ENCODE results near the gene HSD17B2.
A peak's percentile ranks its signal among the peaks of the same experiment; 100 is the strongest.

HSD17B2 gene

DNA sequence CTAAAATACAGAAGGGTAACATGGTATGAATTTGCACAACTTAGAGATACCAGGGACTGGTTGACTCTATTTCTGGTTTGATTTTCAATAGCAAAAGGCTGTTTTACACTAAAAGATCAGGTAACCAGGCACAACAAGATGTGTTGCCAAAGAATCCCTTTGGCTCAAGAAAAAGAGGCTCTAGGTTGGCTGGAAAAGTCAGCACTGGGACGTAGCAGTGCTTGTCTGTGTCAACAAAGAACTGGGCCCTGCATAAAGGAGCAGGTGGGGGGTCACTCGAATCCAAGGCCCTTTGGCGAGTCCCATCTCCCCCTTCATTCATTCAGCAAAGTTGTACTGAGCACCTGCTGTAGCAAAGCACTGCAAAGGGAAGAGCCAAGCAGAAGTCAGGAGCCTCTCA is 42.2 kb upstream of the HSD17B2 start:
- no peaks in the 10 kb centered on the region for H3F3A ChIP-seq (ENCODE audit: low read depth)
- H4K20me1 ChIP-seq (ENCODE audit: insufficient read depth, low read length, poor library complexity, severe bottlenecking) = no peaks in the 10 kb centered on the region
- no peaks in the 10 kb centered on the region for H3K4me1 ChIP-seq (ENCODE audit: insufficient read depth, low read length, poor library complexity, severe bottlenecking)
- no peak overlapping the region for H3K9ac ChIP-seq (ENCODE audit: low read depth, low read length, poor library complexity, severe bottlenecking)
- H3K27me3 ChIP-seq (ENCODE audit: insufficient read depth, low read length, poor library complexity, severe bottlenecking) = no peaks in the 10 kb centered on the region
- H3K4me2 ChIP-seq (ENCODE audit: low read depth, low read length, poor library complexity, severe bottlenecking) = no peak overlapping the region
- H2AFZ ChIP-seq (ENCODE audit: low read length) = no peak overlapping the region
- no peaks in the 10 kb centered on the region for H3K79me2 ChIP-seq (ENCODE audit: insufficient read depth, low read length)
- TF ChIP-seq, protein P1, sequence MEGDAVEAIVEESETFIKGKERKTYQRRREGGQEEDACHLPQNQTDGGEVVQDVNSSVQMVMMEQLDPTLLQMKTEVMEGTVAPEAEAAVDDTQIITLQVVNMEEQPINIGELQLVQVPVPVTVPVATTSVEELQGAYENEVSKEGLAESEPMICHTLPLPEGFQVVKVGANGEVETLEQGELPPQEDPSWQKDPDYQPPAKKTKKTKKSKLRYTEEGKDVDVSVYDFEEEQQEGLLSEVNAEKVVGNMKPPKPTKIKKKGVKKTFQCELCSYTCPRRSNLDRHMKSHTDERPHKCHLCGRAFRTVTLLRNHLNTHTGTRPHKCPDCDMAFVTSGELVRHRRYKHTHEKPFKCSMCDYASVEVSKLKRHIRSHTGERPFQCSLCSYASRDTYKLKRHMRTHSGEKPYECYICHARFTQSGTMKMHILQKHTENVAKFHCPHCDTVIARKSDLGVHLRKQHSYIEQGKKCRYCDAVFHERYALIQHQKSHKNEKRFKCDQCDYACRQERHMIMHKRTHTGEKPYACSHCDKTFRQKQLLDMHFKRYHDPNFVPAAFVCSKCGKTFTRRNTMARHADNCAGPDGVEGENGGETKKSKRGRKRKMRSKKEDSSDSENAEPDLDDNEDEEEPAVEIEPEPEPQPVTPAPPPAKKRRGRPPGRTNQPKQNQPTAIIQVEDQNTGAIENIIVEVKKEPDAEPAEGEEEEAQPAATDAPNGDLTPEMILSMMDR (conservative IDR thresholded peaks at IDR 0.05; ENCODE audit: low read length) = no peak
- no peak for TF ChIP-seq EZH2phosphoT487 (IDR thresholded peaks at IDR 0.05; ENCODE audit: borderline replicate concordance)
- no peak overlapping the region for H3K4me3 ChIP-seq (ENCODE audit: low read length, poor library complexity, severe bottlenecking)
- no peaks in the 10 kb centered on the region for H3K9me3 ChIP-seq (ENCODE audit: insufficient read depth, low read depth, low read length)
- H3K9me2 ChIP-seq (replicated peaks; ENCODE audit: low read depth, low read length) = no peaks in the 10 kb centered on the region
- no peaks in the 10 kb centered on the region for H3K36me3 ChIP-seq (ENCODE audit: insufficient read depth, low read length)

- no peak overlapping the region for H3K9ac ChIP-seq (ENCODE audit: low read depth, low read length, poor library complexity, severe bottlenecking)
- no peaks in the 10 kb centered on the region for H3K9me2 ChIP-seq (replicated peaks; ENCODE audit: low read depth, low read length)
- H3K4me2 ChIP-seq (ENCODE audit: low read depth, low read length, poor library complexity, severe bottlenecking) = no peak overlapping the region
- H3K27me3 ChIP-seq (ENCODE audit: insufficient read depth, low read length, poor library complexity, severe bottlenecking) = no peaks in the 10 kb centered on the region
- H2AFZ ChIP-seq (ENCODE audit: low read length) = no peak overlapping the region
- H3K36me3 ChIP-seq (ENCODE audit: insufficient read depth, low read length) = no peaks in the 10 kb centered on the region
- H3K9me3 ChIP-seq (ENCODE audit: insufficient read depth, low read depth, low read length) = no peaks in the 10 kb centered on the region
- H3K4me3 ChIP-seq (ENCODE audit: low read length, poor library complexity, severe bottlenecking) = no peak overlapping the region
- no peaks in the 10 kb centered on the region for H3K4me1 ChIP-seq (ENCODE audit: insufficient read depth, low read length, poor library complexity, severe bottlenecking)
- no peaks in the 10 kb centered on the region for H3K79me2 ChIP-seq (ENCODE audit: insufficient read depth, low read length)
- H3F3A ChIP-seq (ENCODE audit: low read depth) = no peaks in the 10 kb centered on the region
- TF ChIP-seq, protein P1 (conservative IDR thresholded peaks at IDR 0.05; ENCODE audit: low read length) = peak; percentile 51
- no peak for TF ChIP-seq EZH2phosphoT487 (IDR thresholded peaks at IDR 0.05; ENCODE audit: borderline replicate concordance)
- no peaks in the 10 kb centered on the region for H4K20me1 ChIP-seq (ENCODE audit: insufficient read depth, low read length, poor library complexity, severe bottlenecking)
These were observed 40.6 kb upstream of the HSD17B2 start for GRCh38 chr16:81994485-81994884.

GRCh38 chr16:81995651-81996050 is 39.4 kb upstream of the HSD17B2 start:
- Histone ChIP-seq H3K9me3 (ENCODE audit: insufficient read depth, low read depth, low read length) (no peaks in the 10 kb centered on the region), H3K4me1 (ENCODE audit: insufficient read depth, low read length, poor library complexity, severe bottlenecking) (no peaks in the 10 kb centered on the region), H3K36me3 (ENCODE audit: insufficient read depth, low read length) (no peaks in the 10 kb centered on the region), H3K79me2 (ENCODE audit: insufficient read depth, low read length) (no peaks in the 10 kb centered on the region), H4K20me1 (ENCODE audit: insufficient read depth, low read length, poor library complexity, severe bottlenecking) (no peaks in the 10 kb centered on the region), H3F3A (ENCODE audit: low read depth) (no peaks in the 10 kb centered on the region), H3K4me3 (ENCODE audit: low read length, poor library complexity, severe bottlenecking) (no peak overlapping the region), H3K4me2 (ENCODE audit: low read depth, low read length, poor library complexity, severe bottlenecking) (no peak overlapping the region), H2AFZ (ENCODE audit: low read length) (no peak overlapping the region), H3K9ac (ENCODE audit: low read depth, low read length, poor library complexity, severe bottlenecking) (no peak overlapping the region), H3K27me3 (ENCODE audit: insufficient read depth, low read length, poor library complexity, severe bottlenecking) (no peaks in the 10 kb centered on the region), H3K9me2 (replicated peaks; ENCODE audit: low read depth, low read length) (no peaks in the 10 kb centered on the region)
- TF ChIP-seq, protein P1 (conservative IDR thresholded peaks at IDR 0.05; ENCODE audit: low read length) = no peak
- no peak for TF ChIP-seq EZH2phosphoT487 (IDR thresholded peaks at IDR 0.05; ENCODE audit: borderline replicate concordance)

Measured in Loucy (cell line).